Uterus (tissue), 2 donors: ENCODE results near the gene SGK1.

Experiments used
- CTCF ChIP-seq, 4 experiments: fragments of 200-600 bp in 2 of 4; fragments of 450-650 bp in 2 of 4; sonication (generic) in 2 of 4; IDR thresholded peaks; one replicate each; pipeline ENCODE4 v1.5.1; 2016 to 2019; ENCODE audit warnings: antibody characterized with exemption in 4 of 4, mild to moderate bottlenecking in 2 of 4, moderate library complexity in 1 of 4
- POLR2A ChIP-seq, 2 donors: fragments of 450-650 bp; IDR thresholded peaks; one replicate each; pipeline ENCODE4 v1.6.1; 2016; ENCODE audit warnings: antibody characterized with exemption in 2 of 2, mild to moderate bottlenecking in 1 of 2, moderate library complexity in 1 of 2

GRCh38 chr6:134152767-134153485 lies 165.0 kb downstream of the SGK1 start:
- TF ChIP-seq CTCF (IDR thresholded peaks at IDR 0.05): no peak
- TF ChIP-seq POLR2A (IDR thresholded peaks at IDR 0.05): no peak
